NB4 (cell line): ENCODE measurements around the gene ARL4C.

ENCODE experiments used
- MYC ChIP-seq: IDR thresholded peaks from 2 replicates; pipeline ENCODE4 v1.6.1; 2011; ENCODE audit warnings: low read depth, low read length
- POLR2A ChIP-seq: IDR thresholded peaks from 2 replicates; pipeline ENCODE4 v1.6.1; 2011; ENCODE audit warnings: mild to moderate bottlenecking; ENCODE audit not compliant: insufficient read length; ENCODE audit errors: extremely low read depth
- TF ChIP-seq, protein P1 (sequence below): IDR thresholded peaks from one replicate; pipeline ENCODE4 v1.5.1; 2012; ENCODE audit warnings: low read depth, low read length
- TF ChIP-seq, protein P2 (sequence below): IDR thresholded peaks from 2 replicates; pipeline ENCODE4 v1.6.1; 2011; ENCODE audit warnings: low read depth, low read length

DNA sequence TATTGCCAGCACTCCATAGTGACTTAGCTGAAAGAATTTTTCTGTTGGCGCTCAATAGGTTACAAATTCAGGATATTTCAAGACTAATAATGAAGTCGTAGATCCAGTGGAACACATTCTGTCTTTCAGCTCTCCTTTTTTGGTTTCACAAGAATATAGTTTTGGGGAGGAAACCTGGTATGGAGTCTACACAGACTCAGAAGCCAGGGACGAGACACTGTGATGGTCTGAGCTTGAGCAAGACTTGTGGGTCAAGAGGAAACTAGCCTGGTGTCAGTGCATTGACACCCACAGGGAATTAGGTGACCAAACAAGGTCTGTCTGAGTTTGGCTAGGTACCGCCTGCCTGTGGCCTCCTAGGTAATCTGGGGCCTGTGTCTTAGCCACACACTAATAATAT, 26.9 kb downstream of the ARL4C start:
- TF ChIP-seq, protein P1, sequence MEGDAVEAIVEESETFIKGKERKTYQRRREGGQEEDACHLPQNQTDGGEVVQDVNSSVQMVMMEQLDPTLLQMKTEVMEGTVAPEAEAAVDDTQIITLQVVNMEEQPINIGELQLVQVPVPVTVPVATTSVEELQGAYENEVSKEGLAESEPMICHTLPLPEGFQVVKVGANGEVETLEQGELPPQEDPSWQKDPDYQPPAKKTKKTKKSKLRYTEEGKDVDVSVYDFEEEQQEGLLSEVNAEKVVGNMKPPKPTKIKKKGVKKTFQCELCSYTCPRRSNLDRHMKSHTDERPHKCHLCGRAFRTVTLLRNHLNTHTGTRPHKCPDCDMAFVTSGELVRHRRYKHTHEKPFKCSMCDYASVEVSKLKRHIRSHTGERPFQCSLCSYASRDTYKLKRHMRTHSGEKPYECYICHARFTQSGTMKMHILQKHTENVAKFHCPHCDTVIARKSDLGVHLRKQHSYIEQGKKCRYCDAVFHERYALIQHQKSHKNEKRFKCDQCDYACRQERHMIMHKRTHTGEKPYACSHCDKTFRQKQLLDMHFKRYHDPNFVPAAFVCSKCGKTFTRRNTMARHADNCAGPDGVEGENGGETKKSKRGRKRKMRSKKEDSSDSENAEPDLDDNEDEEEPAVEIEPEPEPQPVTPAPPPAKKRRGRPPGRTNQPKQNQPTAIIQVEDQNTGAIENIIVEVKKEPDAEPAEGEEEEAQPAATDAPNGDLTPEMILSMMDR: no peak
- TF ChIP-seq POLR2A (no peak), MYC (no peak)
- TF ChIP-seq, protein P2, sequence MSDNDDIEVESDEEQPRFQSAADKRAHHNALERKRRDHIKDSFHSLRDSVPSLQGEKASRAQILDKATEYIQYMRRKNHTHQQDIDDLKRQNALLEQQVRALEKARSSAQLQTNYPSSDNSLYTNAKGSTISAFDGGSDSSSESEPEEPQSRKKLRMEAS: no peak
